ENCODE measurements around the gene KLHL42.
"Not testable (repeated sequence)": the region's sequence is repeated elsewhere in the genome, so short reads cannot be mapped to it uniquely, and the experiment has no call there.

Gene KLHL42

GRCh38 chr12:27734321-27734720 is 45.7 kb upstream of the KLHL42 start:
- H3K4me2 ChIP-seq (ENCODE audit: insufficient read depth, low read length, poor library complexity, severe bottlenecking); H3K18ac ChIP-seq (ENCODE audit: low read length); H3K4ac ChIP-seq (ENCODE audit: low read length); H3K4me3 ChIP-seq (ENCODE audit: low read length in 2 of 2); H3K79me1 ChIP-seq (ENCODE audit: low read depth, low read length); H2BK5ac ChIP-seq (ENCODE audit: low read length); H3K4me1 ChIP-seq (ENCODE audit: control insufficient read depth in 2 of 2, insufficient read depth in 1 of 2, low read depth in 1 of 2, low read length in 2 of 2); H2AFZ ChIP-seq (ENCODE audit: low read length); H2BK15ac ChIP-seq (ENCODE audit: low read length); H3K9me3 ChIP-seq (replicated peaks in 1 of 2; ENCODE audit: control insufficient read depth in 2 of 2, insufficient read depth in 1 of 2, low read depth in 1 of 2, low read length in 2 of 2); H2BK120ac ChIP-seq (ENCODE audit: low read depth, low read length); H3K27ac ChIP-seq (replicated peaks; ENCODE audit: low read length); H3K14ac ChIP-seq (ENCODE audit: low read length); H3K27me3 ChIP-seq (ENCODE audit: control insufficient read depth in 3 of 3, insufficient read depth in 3 of 3, low read depth in 1 of 3, low read length in 3 of 3); H4K8ac ChIP-seq (ENCODE audit: low read depth, low read length); DNase-seq (ENCODE audit: low spot score); H2AK5ac ChIP-seq (ENCODE audit: low read depth, low read length); H2BK12ac ChIP-seq (ENCODE audit: low read length); H3K9ac ChIP-seq (ENCODE audit: low read depth, low read length, poor library complexity); H3K23ac ChIP-seq (ENCODE audit: low read depth, low read length, poor library complexity); H4K91ac ChIP-seq (ENCODE audit: low read depth, low read length, poor library complexity): not testable (repeated sequence)
- H3K36me3 ChIP-seq (replicated peaks in 1 of 2; ENCODE audit: control insufficient read depth in 2 of 2, insufficient read depth in 2 of 2, low read length in 2 of 2) = peaks cover 2 to 82% of the 10 kb centered on the region in 2 donors
- no CpG with 5 or more reads among the region's 9 CpGs for WGBS, 2 donors (ENCODE audit: extremely low coverage in 2 of 2, insufficient read length in 2 of 2, insufficient replicate concordance in 1 of 2)

- no peak overlapping the region for H3K4me2 ChIP-seq (ENCODE audit: insufficient read depth, low read length, poor library complexity, severe bottlenecking)
- no peak overlapping the region for H3K14ac ChIP-seq (ENCODE audit: low read length)
- no peak overlapping the region for H2BK5ac ChIP-seq (ENCODE audit: low read length)
- no peak overlapping the region for H2BK12ac ChIP-seq (ENCODE audit: low read length)
- H3K18ac ChIP-seq (ENCODE audit: low read length) = no peak overlapping the region
- no peaks in the 10 kb centered on the region for H3K4me1 ChIP-seq (ENCODE audit: control insufficient read depth in 2 of 2, insufficient read depth in 1 of 2, low read depth in 1 of 2, low read length in 2 of 2)
- H2AK5ac ChIP-seq (ENCODE audit: low read depth, low read length) = no peak overlapping the region
- no peaks in the 10 kb centered on the region for H3K79me1 ChIP-seq (ENCODE audit: low read depth, low read length)
- no peak overlapping the region for H2BK120ac ChIP-seq (ENCODE audit: low read depth, low read length)
- DNase-seq (ENCODE audit: low spot score) = no peak
- H4K91ac ChIP-seq (ENCODE audit: low read depth, low read length, poor library complexity) = no peak overlapping the region
- no peak overlapping the region for H4K8ac ChIP-seq (ENCODE audit: low read depth, low read length)
- no peak overlapping the region for H2BK15ac ChIP-seq (ENCODE audit: low read length)
- H3K27ac ChIP-seq (replicated peaks; ENCODE audit: low read length) = no peak overlapping the region
- H3K23ac ChIP-seq (ENCODE audit: low read depth, low read length, poor library complexity) = no peak overlapping the region
- no peaks in the 10 kb centered on the region for H3K9me3 ChIP-seq (replicated peaks in 1 of 2; ENCODE audit: control insufficient read depth in 2 of 2, insufficient read depth in 1 of 2, low read depth in 1 of 2, low read length in 2 of 2)
- no peak overlapping the region for H3K9ac ChIP-seq (ENCODE audit: low read depth, low read length, poor library complexity)
- no peak overlapping the region for H3K4me3 ChIP-seq (ENCODE audit: low read length in 2 of 2)
- peaks cover 4 to 82% of the 10 kb centered on the region in 2 donors for H3K36me3 ChIP-seq (replicated peaks in 1 of 2; ENCODE audit: control insufficient read depth in 2 of 2, insufficient read depth in 2 of 2, low read length in 2 of 2)
- no peak overlapping the region for H3K4ac ChIP-seq (ENCODE audit: low read length)
- H3K27me3 ChIP-seq (ENCODE audit: control insufficient read depth in 3 of 3, insufficient read depth in 3 of 3, low read depth in 1 of 3, low read length in 3 of 3) = no peaks in the 10 kb centered on the region
- H2AFZ ChIP-seq (ENCODE audit: low read length) = no peak overlapping the region
- WGBS, 2 donors (ENCODE audit: extremely low coverage in 2 of 2, insufficient read length in 2 of 2, insufficient replicate concordance in 1 of 2) = no CpG with 5 or more reads among the region's 5 CpGs
Observed at GRCh38 chr12:27743601-27744000, 36.4 kb upstream of the KLHL42 start.

GRCh38 chr12:27745734-27746133 is 34.3 kb upstream of the KLHL42 start:
- not testable (repeated sequence) for H2AK5ac ChIP-seq (ENCODE audit: low read depth, low read length); H3K9ac ChIP-seq (ENCODE audit: low read depth, low read length, poor library complexity); H2BK12ac ChIP-seq (ENCODE audit: low read length); H4K91ac ChIP-seq (ENCODE audit: low read depth, low read length, poor library complexity); H3K4me3 ChIP-seq (ENCODE audit: low read length in 2 of 2); DNase-seq (ENCODE audit: low spot score); H2BK120ac ChIP-seq (ENCODE audit: low read depth, low read length); H3K4ac ChIP-seq (ENCODE audit: low read length); H3K23ac ChIP-seq (ENCODE audit: low read depth, low read length, poor library complexity); H4K8ac ChIP-seq (ENCODE audit: low read depth, low read length); H3K9me3 ChIP-seq (replicated peaks in 1 of 2; ENCODE audit: control insufficient read depth in 2 of 2, insufficient read depth in 1 of 2, low read depth in 1 of 2, low read length in 2 of 2); H3K27me3 ChIP-seq (ENCODE audit: control insufficient read depth in 3 of 3, insufficient read depth in 3 of 3, low read depth in 1 of 3, low read length in 3 of 3); H3K4me2 ChIP-seq (ENCODE audit: insufficient read depth, low read length, poor library complexity, severe bottlenecking); H3K27ac ChIP-seq (replicated peaks; ENCODE audit: low read length); H2BK15ac ChIP-seq (ENCODE audit: low read length); H2AFZ ChIP-seq (ENCODE audit: low read length); H3K79me1 ChIP-seq (ENCODE audit: low read depth, low read length); H3K4me1 ChIP-seq (ENCODE audit: control insufficient read depth in 2 of 2, insufficient read depth in 1 of 2, low read depth in 1 of 2, low read length in 2 of 2); H3K18ac ChIP-seq (ENCODE audit: low read length); H2BK5ac ChIP-seq (ENCODE audit: low read length); H3K14ac ChIP-seq (ENCODE audit: low read length)
- peaks cover 4 to 71% of the 10 kb centered on the region in 2 donors for H3K36me3 ChIP-seq (replicated peaks in 1 of 2; ENCODE audit: control insufficient read depth in 2 of 2, insufficient read depth in 2 of 2, low read length in 2 of 2)
- WGBS, 2 donors (ENCODE audit: extremely low coverage in 2 of 2, insufficient read length in 2 of 2, insufficient replicate concordance in 1 of 2) = no CpG with 5 or more reads among the region's 1 CpG

- H3K9me3 ChIP-seq (replicated peaks in 1 of 2; ENCODE audit: control insufficient read depth in 2 of 2, insufficient read depth in 1 of 2, low read depth in 1 of 2, low read length in 2 of 2) = peaks cover 0 to 3% of the 10 kb centered on the region in 2 donors
- peaks cover 5 to 63% of the 10 kb centered on the region in 2 donors for H3K36me3 ChIP-seq (replicated peaks in 1 of 2; ENCODE audit: control insufficient read depth in 2 of 2, insufficient read depth in 2 of 2, low read length in 2 of 2)
- H4K91ac ChIP-seq (ENCODE audit: low read depth, low read length, poor library complexity) = no peak overlapping the region
- no peak overlapping the region for H2AK5ac ChIP-seq (ENCODE audit: low read depth, low read length)
- no peak overlapping the region for H3K4ac ChIP-seq (ENCODE audit: low read length)
- no peak overlapping the region for H3K9ac ChIP-seq (ENCODE audit: low read depth, low read length, poor library complexity)
- no peak overlapping the region for H2BK12ac ChIP-seq (ENCODE audit: low read length)
- no peak overlapping the region for H3K18ac ChIP-seq (ENCODE audit: low read length)
- H3K79me1 ChIP-seq (ENCODE audit: low read depth, low read length) = no peaks in the 10 kb centered on the region
- H2BK120ac ChIP-seq (ENCODE audit: low read depth, low read length) = no peak overlapping the region
- no peak for DNase-seq (ENCODE audit: low spot score)
- no peak overlapping the region for H2AFZ ChIP-seq (ENCODE audit: low read length)
- no peak overlapping the region for H2BK15ac ChIP-seq (ENCODE audit: low read length)
- no peak overlapping the region for H3K14ac ChIP-seq (ENCODE audit: low read length)
- H3K23ac ChIP-seq (ENCODE audit: low read depth, low read length, poor library complexity) = no peak overlapping the region
- H3K4me3 ChIP-seq (ENCODE audit: low read length in 2 of 2) = no peak overlapping the region
- H4K8ac ChIP-seq (ENCODE audit: low read depth, low read length) = no peak overlapping the region
- no peaks in the 10 kb centered on the region for H3K27me3 ChIP-seq (ENCODE audit: control insufficient read depth in 3 of 3, insufficient read depth in 3 of 3, low read depth in 1 of 3, low read length in 3 of 3)
- no peak overlapping the region for H3K27ac ChIP-seq (replicated peaks; ENCODE audit: low read length)
- H3K4me2 ChIP-seq (ENCODE audit: insufficient read depth, low read length, poor library complexity, severe bottlenecking) = no peak overlapping the region
- H2BK5ac ChIP-seq (ENCODE audit: low read length) = no peak overlapping the region
- no CpG with 5 or more reads among the region's 3 CpGs for WGBS, 2 donors (ENCODE audit: extremely low coverage in 2 of 2, insufficient read length in 2 of 2, insufficient replicate concordance in 1 of 2)
- no peaks in the 10 kb centered on the region for H3K4me1 ChIP-seq (ENCODE audit: control insufficient read depth in 2 of 2, insufficient read depth in 1 of 2, low read depth in 1 of 2, low read length in 2 of 2)
Observed at GRCh38 chr12:27747111-27747820, 32.8 kb upstream of the KLHL42 start.

Measured in neuronal stem cell (in vitro differentiated cells).